GM21786 (cell line): Measurements from ENCODE around the gene GNE.
"Not testable (repeated sequence)": the region's sequence is repeated elsewhere in the genome, so short reads cannot be mapped to it uniquely, and the experiment has no call there.

Experiments
- ATAC-seq: cut with Tn5 transposase; IDR thresholded peaks from one replicate; pipeline ENCODE4 v1.9.1; 2021; ENCODE audit not compliant: unreplicated experiment

The GNE gene, protein sequence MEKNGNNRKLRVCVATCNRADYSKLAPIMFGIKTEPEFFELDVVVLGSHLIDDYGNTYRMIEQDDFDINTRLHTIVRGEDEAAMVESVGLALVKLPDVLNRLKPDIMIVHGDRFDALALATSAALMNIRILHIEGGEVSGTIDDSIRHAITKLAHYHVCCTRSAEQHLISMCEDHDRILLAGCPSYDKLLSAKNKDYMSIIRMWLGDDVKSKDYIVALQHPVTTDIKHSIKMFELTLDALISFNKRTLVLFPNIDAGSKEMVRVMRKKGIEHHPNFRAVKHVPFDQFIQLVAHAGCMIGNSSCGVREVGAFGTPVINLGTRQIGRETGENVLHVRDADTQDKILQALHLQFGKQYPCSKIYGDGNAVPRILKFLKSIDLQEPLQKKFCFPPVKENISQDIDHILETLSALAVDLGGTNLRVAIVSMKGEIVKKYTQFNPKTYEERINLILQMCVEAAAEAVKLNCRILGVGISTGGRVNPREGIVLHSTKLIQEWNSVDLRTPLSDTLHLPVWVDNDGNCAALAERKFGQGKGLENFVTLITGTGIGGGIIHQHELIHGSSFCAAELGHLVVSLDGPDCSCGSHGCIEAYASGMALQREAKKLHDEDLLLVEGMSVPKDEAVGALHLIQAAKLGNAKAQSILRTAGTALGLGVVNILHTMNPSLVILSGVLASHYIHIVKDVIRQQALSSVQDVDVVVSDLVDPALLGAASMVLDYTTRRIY

DNA sequence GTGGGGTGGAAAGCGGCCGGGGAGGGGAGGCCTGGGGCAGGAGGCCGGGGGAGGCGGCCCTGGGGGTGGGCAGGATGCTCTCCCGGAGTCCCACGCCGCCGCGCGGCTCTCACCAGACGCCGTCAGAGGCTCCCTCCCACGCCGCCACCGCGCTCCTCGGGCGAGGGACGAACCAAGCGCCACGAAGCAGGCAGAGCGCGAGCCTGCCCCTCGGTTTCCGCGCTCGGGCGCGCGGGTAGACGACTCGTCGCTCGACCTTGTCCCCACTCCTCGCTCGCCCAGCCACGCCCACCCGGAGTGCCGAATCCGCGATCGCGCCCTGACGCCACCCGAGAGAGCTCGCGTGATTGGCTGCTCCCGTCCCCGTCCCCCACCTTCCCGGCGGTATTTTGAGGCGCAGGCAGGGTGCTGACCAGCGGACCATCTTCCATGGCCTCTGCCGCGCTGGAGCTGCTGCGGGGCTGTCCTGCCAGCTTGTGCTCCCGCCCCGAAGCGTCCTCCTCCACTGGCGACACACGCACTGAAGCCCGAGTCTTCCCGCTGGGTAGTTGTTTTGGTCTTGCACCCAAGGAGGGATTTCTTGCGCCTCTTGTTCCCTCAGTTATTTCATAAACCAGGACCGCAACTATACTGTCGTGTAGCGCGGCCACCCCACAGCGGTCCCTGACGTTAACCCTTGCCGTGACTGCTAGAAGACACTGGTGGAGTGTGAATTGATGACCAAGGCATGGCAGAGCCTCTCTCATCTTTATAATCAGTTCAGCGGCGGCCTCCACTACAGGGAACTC is at the start of gene GNE:
Gene GNE, minus strand, starts transcription at position 241 of the 788 bp plus-strand sequence. CDS start 9,093 bp downstream, outside the sequence.
- peak; percentile 91 for ATAC-seq

DNA sequence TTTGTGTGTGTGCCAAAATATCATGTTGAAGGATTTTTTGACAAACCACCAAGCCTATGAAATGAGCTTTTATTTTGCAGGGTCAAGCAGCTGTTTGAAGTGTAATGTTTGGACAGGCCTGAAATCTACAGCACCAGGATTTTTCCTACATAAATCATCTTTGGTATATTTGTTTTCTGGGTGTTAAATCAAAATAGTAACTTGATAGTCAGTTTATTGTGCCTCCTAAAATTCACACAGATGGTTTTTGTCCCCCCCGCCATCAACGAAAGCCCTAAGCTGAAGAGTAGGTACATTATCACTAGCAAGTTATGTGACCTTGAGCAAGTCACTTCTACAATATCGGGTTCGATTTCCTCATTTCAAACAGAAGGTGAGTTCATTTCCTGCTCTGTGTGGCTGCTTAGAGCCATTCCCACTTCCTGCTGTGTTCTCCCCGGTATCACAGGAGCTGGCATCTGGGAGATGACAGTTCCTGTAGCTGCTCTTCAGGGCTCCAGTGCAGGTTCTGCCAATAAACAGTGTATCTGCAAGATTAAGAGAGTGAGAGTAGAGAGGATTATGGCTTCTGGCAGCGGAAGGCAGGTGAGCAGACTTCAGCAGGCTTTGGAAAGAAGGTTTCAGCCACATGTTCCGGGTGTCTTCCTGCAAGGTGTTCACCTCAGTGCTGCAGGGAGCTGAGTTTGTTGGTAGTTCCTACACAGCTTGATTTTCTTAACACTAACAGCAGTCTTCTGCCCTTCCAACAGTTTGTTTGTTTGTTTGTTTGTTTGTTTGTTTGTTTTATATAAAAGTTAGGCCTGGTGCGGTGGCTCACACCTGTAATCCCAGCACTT is 48.4 kb upstream of the GNE start:
- ATAC-seq: no peak

DNA sequence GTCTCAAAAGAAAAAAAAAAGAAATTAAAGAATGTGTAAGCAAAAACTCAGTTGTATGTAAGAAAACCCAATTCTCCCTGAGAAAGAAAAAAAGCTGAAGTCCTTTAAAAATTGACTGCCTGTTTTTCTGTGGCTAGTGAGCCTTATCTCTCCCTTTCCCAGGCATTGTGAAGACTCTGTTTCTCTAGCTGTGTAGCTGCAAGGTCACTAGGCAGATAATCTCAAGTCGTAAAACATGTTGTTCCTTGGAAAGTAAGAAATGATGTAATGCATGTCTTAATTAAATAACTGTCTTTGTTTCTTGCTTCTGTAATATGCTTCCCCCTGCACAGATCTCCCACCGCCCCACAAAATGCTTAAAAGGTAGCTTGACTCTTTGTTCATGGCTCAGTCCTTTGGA is 46.1 kb upstream of the GNE start:
- not testable (repeated sequence) for ATAC-seq

DNA sequence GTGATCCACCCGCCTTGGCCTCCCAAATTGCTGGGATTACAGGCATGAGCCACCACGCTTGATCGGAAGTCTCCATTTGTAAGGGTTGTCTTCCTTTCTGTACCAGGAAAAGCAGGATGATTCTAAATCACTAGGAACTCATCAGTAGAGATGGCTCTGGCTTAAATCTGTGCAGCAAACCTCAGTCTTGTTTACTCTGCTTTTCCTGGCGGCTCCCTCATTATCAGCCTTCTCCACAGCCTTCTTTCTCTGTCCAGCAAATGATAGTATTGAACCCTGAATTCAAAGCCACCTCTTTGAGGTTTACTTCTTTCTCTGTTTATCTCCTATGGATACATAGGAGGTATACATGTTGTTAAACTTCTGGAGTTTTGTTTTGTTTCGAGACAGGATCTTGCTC is 43.0 kb upstream of the GNE start:
- no peak for ATAC-seq

GRCh38 chr9:36298566-36298965 is 40.3 kb upstream of the GNE start:
- ATAC-seq: no peak

DNA sequence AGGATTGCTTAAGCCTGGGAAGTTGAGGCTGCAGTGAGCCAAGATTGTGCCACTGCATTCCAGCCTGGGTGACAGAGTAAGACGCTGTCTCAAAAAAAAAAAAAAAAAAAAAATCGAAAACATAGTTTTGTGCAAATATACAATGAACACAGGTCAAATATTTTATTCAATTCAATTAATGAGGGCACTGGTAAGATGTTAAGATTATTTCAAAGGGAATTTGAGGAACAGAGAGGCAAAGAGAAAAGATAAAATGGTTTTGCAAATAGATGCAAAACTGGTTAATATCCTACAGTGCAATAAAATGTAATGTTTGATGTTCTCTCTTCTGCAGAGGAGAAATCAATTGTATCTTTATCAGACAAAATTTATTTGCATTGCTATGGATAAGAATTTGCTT is 39.5 kb upstream of the GNE start:
- no peak for ATAC-seq

DNA sequence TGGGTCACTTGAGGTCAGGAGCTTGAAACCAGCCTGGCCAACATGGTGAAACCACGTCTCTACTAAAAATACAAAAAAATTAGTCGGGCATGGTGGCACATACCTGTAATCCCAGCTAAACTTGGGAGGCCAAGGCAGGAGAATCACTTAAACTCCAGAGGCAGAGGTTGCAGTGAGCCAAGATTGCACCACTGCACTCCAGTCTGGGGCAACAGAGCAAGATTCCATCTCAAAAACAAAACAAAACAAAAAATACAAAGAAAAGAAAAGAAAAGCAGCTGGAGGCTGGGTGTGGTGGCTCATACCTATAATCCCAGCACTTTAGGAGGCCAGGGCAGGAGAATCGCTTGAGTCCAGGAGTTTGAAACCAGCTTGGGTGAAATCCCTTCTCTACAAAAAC is 36.7 kb upstream of the GNE start:
- not testable (repeated sequence) for ATAC-seq

DNA sequence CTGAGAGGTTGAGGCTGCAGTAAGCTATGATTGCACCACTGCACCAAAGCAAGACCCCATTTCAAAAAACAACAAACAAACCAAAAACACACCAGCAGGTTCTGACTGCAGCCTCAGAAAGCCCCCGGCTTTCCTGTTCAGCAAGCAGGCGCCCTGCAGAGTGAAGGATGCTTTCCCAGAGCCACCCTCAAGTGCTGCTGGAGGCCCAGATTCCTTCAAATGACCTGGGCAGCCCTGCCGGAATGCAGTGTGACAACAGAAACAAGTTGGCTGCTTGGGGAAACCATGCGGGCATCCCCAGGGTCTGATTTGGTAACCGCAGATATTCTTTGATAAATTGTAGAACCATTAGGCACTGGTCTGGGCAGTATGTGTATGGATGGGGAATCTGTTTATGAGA is 35.7 kb upstream of the GNE start:
- ATAC-seq: no peak

- ATAC-seq: no peak
Observed at GRCh38 chr9:36293171-36293570, 34.9 kb upstream of the GNE start.

DNA sequence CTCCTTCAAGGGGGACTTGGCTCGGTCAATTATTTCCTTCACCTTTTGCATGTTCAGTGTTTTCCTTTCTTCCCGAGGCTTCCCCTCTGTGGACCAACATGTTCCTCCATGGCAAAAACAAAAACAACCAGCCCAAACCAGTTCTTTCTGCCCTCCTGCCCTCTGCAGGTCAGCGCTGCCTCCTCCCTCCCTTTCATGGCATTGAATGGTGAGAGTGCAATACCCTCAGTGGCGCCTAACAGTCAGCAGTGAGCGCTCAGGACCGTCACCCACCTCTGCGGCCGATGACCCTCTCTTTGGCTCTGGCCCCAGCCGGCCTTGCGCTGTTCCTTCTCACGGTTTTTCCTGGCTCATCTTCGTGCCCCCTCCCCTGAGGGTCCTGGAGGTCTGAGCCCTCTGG is 34.4 kb upstream of the GNE start:
- no peak for ATAC-seq

GRCh38 chr9:36290996-36291395 is 32.7 kb upstream of the GNE start:
- no peak for ATAC-seq

GRCh38 chr9:36289836-36290435 is 31.7 kb upstream of the GNE start:
- ATAC-seq: no peak

- no peak for ATAC-seq
Observed at GRCh38 chr9:36288070-36288469, 29.8 kb upstream of the GNE start.

DNA sequence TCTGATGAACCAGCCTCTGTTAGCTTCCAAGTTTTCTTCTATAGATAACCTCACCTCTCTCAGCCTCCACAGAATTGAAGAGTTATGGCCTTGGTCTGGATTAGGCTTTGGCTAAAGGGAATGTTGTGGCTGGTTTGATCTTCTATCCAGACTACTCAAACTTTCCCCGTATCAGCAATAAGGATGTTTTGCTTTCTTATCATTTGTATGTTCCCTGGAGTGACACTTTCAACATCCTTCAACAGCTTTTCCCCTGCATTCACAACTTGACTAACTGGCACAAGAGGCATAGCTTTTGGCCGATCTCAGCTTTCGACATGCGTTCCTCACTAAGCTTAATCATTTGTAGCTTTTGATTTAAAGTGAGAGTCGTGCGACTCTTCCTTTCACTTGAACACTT is 28.1 kb upstream of the GNE start:
- no peak for ATAC-seq

GRCh38 chr9:36284226-36284625 is 26.0 kb upstream of the GNE start:
- ATAC-seq: no peak

DNA sequence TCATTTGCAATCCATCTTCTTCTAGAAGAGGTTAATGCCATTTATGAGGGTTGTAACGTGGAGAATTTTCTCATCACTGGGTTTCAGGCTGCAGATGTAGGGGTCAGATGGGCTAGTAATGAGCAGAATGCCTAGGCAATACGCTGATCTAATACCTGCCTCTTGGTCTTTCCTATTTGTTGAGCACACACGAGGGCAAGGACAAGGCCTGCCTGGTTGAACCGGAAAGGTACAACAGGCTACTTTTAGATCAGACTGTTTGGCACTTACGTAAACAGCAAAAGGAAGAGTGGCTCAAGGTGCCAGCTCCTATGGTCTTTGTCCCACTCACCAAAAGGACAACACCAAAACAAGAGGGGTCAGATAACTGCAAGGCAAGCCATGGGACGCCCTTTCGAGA is 24.0 kb upstream of the GNE start:
- ATAC-seq: no peak

DNA sequence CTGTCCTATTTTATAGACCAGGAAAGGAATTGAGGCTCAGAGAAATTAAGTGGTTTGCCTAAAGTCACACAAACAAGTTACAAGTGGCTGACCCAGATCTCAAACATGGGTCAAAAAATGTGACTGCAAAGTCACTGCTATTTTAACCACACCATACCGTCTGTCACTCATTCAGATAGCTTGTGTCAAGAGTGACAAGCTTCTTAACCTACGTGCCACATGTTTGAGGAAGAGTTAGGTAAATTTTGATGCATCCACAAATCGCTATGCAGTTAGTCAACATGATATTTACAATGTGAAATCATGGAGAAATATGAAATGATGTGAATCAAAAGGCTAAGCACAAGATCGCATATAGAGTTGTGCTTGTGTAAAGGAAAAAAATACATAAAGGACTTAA is 22.7 kb upstream of the GNE start:
- no peak for ATAC-seq

GRCh38 chr9:36278243-36278642 is 20.0 kb upstream of the GNE start:
- no peak for ATAC-seq

- no peak for ATAC-seq
Observed at GRCh38 chr9:36276781-36277181, 18.5 kb upstream of the GNE start.

DNA sequence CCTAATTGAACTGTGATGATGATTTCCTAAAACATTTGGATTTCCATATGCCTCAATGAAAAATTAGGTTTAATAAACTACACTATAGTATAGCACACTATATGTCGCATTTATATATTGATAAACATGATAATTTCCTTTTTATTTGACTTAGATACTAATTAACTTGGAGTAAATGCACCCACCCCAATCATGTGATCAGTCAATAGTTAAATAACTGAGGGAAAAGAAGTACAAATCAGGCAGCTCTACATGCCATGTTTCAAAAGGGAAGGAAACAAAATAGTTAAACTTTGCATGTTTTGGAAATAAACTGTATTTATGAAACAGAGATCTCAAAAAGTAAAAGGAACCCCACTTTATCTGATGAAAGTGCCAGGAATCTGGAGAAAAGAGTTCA is 18.0 kb upstream of the GNE start:
- no peak for ATAC-seq
